GM12878 (cell line): ENCODE measurements around the gene DDO.

Source experiments
- ATF7 ChIP-seq: fragments of 450-650 bp; IDR thresholded peaks from 2 replicates; pipeline ENCODE4 v1.6.1; 2016; ENCODE audit warnings: low read depth, mild to moderate bottlenecking
- CTCF ChIP-seq, 3 experiments: IDR thresholded peaks in 2 of 3; conservative IDR thresholded peaks in 1 of 3; 2 replicates each; pipeline ENCODE4 v1.5.1; 2011; ENCODE audit warnings: low read depth in 3 of 3, low read length in 3 of 3, mild to moderate bottlenecking in 3 of 3, control low read depth in 2 of 3, moderate library complexity in 2 of 3, inconsistent platforms in 1 of 3, mixed read lengths in 1 of 3; ENCODE audit not compliant: control insufficient read depth in 2 of 3, insufficient read depth in 1 of 3; ENCODE audit errors: extremely low read depth in 1 of 3
- MAX ChIP-seq: IDR thresholded peaks from 2 replicates; pipeline ENCODE4 v1.6.1; 2012; ENCODE audit warnings: low read depth, low read length, improper control_type of control experiment

- TF ChIP-seq MAX, result no peak
- no peak for TF ChIP-seq ATF7
- no peak for TF ChIP-seq CTCF (IDR thresholded peaks at IDR 0.05 in 2 of 3, conservative IDR thresholded peaks at IDR 0.05 in 1 of 3; ENCODE audit: control insufficient read depth in 2 of 3, extremely low read depth in 1 of 3, insufficient read depth in 1 of 3, low read depth in 3 of 3, low read length in 3 of 3)
Measured at GRCh38 chr6:110428153-110428552, 12.8 kb upstream of the DDO start.
